Liver (tissue), 3 donors: ENCODE results near the gene CCL24.

Source experiments
- CTCF ChIP-seq: fragments of 150-350 bp; IDR thresholded peaks from 2 replicates; pipeline ENCODE4 v1.5.1; 2017; ENCODE audit warnings: improper control_type of control experiment, low read depth, low read length; ENCODE audit not compliant: missing input control
- MAX ChIP-seq: IDR thresholded peaks from 2 replicates; pipeline ENCODE4 v1.6.1; 2016; ENCODE audit warnings: antibody characterized with exemption
- RAD21 ChIP-seq, 2 donors: IDR thresholded peaks; 2 replicates each; pipeline ENCODE4 v1.6.1; 2016; ENCODE audit warnings: antibody characterized with exemption in 2 of 2, mild to moderate bottlenecking in 2 of 2
- TAF1 ChIP-seq: conservative IDR thresholded peaks from 2 replicates; pipeline ENCODE4 v1.6.1; 2016; ENCODE audit warnings: antibody characterized with exemption, mild to moderate bottlenecking
- donor health status: healthy.
- donor health status: healthy.

- TF ChIP-seq CTCF (no peak), RAD21 (IDR thresholded peaks at IDR 0.05) (no peak), TAF1 (no peak), MAX (no peak)
Observed at GRCh38 chr7:75823198-75823910, 9.7 kb upstream of the CCL24 start.
